Measurements from ENCODE around the gene FUZ.

The FUZ gene

GRCh38 chr19:49774969-49775368, 38.1 kb downstream of the FUZ start:
- DNase-seq: no peak

GRCh38 chr19:49773663-49774350, 39.3 kb downstream of the FUZ start:
- no peak for DNase-seq

GRCh38 chr19:49772850-49773432, 40.2 kb downstream of the FUZ start:
- no peak for DNase-seq

GRCh38 chr19:49771674-49772139, 41.4 kb downstream of the FUZ start:
- peak; percentile 12 for DNase-seq

- DNase-seq: no peak
Measured at GRCh38 chr19:49770529-49770928, 42.6 kb downstream of the FUZ start.

GRCh38 chr19:49767967-49768581, 45.0 kb downstream of the FUZ start:
- DNase-seq: no peak

GRCh38 chr19:49767381-49767780, 45.7 kb downstream of the FUZ start:
- no peak for DNase-seq

- DNase-seq: no peak
Measured at GRCh38 chr19:49766930-49767299, 46.2 kb downstream of the FUZ start, which contains the start of gene AP2A1. Gene AP2A1 (plus strand): TSS chr19:49767001. CDS start chr19:49767134, 133 bp downstream.

GRCh38 chr19:49766007-49766929, 46.8 kb downstream of the FUZ start:
- peak; percentile 100 for DNase-seq

GRCh38 chr19:49764341-49764740, 48.8 kb downstream of the FUZ start:
- DNase-seq: no peak

- DNase-seq: no peak
Measured at GRCh38 chr19:49763230-49763629, 49.9 kb downstream of the FUZ start, which contains the start of gene TSKS. Gene TSKS (minus strand): TSS chr19:49763306. CDS start chr19:49763247, 59 bp downstream.

GRCh38 chr19:49761625-49762311, 51.3 kb downstream of the FUZ start:
- DNase-seq: no peak

GRCh38 chr19:49761249-49761624, 51.9 kb downstream of the FUZ start:
- DNase-seq: no peak

- DNase-seq: no peak
Measured at GRCh38 chr19:49758292-49758691, 54.8 kb downstream of the FUZ start.

Data from CD4-positive, alpha-beta T cell treated with Interleukin-12 subunit alpha and Interleukin-12 subunit beta, for 1 hour (primary cell).